PC-9 (cell line): ENCODE measurements around the gene RD3L. TPM values are rescaled to one million over a fixed set of nuclear protein-coding genes. Genes with fewer than 3 reads are reported as not detected.

Experiments used
- BruUV-seq: library from RNA; stranded (reverse); fragments of 400-500 nt; replicated peaks from 2 replicates; lab custom pipeline; 2021; lab: Mats Ljungman, UMichigan
- CTCF ChIA-PET: fragments of 300-600 bp; sonication (Branson Sonifier 250); formaldehyde crosslinking; loops from one replicate; lab custom pipeline; 2022; ENCODE audit warnings: antibody characterized with exemption; lab: Charles Lee
- POLR2A ChIA-PET: fragments of 300-600 bp; sonication (Branson Sonifier 250); formaldehyde crosslinking; loops from one replicate; lab custom pipeline; 2022; ENCODE audit warnings: antibody characterized with exemption; ENCODE audit not compliant: unreplicated experiment; lab: Charles Lee
- DNase-seq, 2 experiments: peaks; one replicate each; pipeline versions ENCODE4 v3.0.0 to v3.0.0-alpha.2; 2015 to 2022; ENCODE audit warnings: mixed read lengths in 1 of 2
- H2AFZ ChIP-seq: fragments of 200-600 bp; sonication (generic); 2 replicates; pipeline ENCODE4 v1.8.1; 2017; ENCODE audit warnings: antibody characterized with exemption
- H3F3A ChIP-seq: fragments of 200-600 bp; sonication (generic); 2 replicates; pipeline ENCODE4 v1.8.1; 2017; ENCODE audit warnings: antibody characterized with exemption, mild to moderate bottlenecking, low read depth; ENCODE audit not compliant: insufficient read depth
- H3K27ac ChIP-seq: fragments of 200-600 bp; sonication (generic); 2 replicates; pipeline ENCODE4 v1.6.1; 2016; ENCODE audit warnings: mixed run types
- H3K27me3 ChIP-seq: fragments of 200-600 bp; sonication (generic); 2 replicates; pipeline ENCODE4 v1.6.1; 2016; ENCODE audit warnings: low read depth, mixed run types; ENCODE audit not compliant: insufficient read depth
- H3K36me3 ChIP-seq: fragments of 200-600 bp; sonication (generic); 2 replicates; pipeline ENCODE4 v1.6.1; 2016; ENCODE audit warnings: low read depth, mixed run types
- H3K4me1 ChIP-seq: fragments of 200-600 bp; sonication (generic); replicated peaks from 2 replicates; pipeline ENCODE4 v1.6.1; 2016; ENCODE audit warnings: mixed run types; ENCODE audit not compliant: insufficient read depth
- H3K4me2 ChIP-seq: fragments of 200-600 bp; sonication (generic); 2 replicates; pipeline ENCODE4 v1.6.1; 2017; ENCODE audit warnings: mixed run types
- H3K4me3 ChIP-seq: fragments of 200-600 bp; sonication (generic); 2 replicates; pipeline ENCODE4 v1.6.1; 2016; ENCODE audit warnings: mixed run types
- H3K79me2 ChIP-seq: fragments of 200-600 bp; sonication (generic); 2 replicates; pipeline ENCODE4 v1.6.1; 2017; ENCODE audit warnings: low read depth, mixed run types
- H3K9me2 ChIP-seq: fragments of 200-600 bp; sonication (generic); 2 replicates; pipeline ENCODE4 v1.8.1; 2017; ENCODE audit warnings: mild to moderate bottlenecking; ENCODE audit not compliant: insufficient read depth
- H3K9me3 ChIP-seq: fragments of 200-600 bp; sonication (generic); 2 replicates; pipeline ENCODE4 v1.8.1; 2016; ENCODE audit warnings: low read depth; ENCODE audit not compliant: insufficient read depth
- H4K20me1 ChIP-seq: fragments of 200-600 bp; sonication (generic); 2 replicates; pipeline ENCODE4 v1.8.1; 2017; ENCODE audit not compliant: insufficient read depth
- EZH2 ChIP-seq: fragments of 200-600 bp; sonication (generic); IDR thresholded peaks from 2 replicates; pipeline ENCODE4 v1.8.0; 2017; ENCODE audit warnings: antibody characterized with exemption, low read depth
- intact Hi-C: fragments of 100-400 bp; cut with micrococcal nuclease; formaldehyde crosslinking; loops from one replicate; pipeline ENCODE4 v1.10.0; 2022; ENCODE audit not compliant: unreplicated experiment
- total RNA-seq: library from RNA; stranded (reverse); gene quantifications from 2 replicates; pipeline ENCODE4 v1.2.3, GENCODE V29; 2021
- TF ChIP-seq, protein P1 (sequence below): fragments of 200-600 bp; sonication (generic); conservative IDR thresholded peaks from 2 replicates; pipeline ENCODE4 v1.6.1; 2017; ENCODE audit warnings: mixed run types, antibody characterized with exemption, mild to moderate bottlenecking, moderate library complexity

Gene RD3L
- total RNA-seq, 1 experiment from 2014 or later: not detected

DNA sequence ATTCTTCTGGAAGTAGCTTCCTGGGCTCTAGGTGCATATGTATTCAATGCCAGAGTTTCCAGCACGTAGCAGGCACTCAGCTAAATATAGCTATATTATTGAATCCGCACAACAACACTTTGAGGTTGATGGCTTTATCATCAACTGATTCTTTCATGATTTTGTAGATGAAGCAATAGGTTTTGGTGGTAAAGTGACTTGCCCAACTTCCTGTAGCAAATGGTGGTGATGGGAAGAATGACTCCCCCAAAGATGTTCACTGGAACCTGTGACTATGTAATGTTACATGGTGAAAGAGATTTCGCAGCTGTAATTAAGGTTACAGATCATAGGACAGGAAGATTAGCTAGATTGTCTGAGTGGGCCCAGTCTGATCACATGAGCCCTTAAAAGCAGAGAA is 10.9 kb downstream of the RD3L start:
- Histone ChIP-seq H3K9me2 (no peaks in the 10 kb centered on the region), H3K4me1 (peaks cover 17% of the 10 kb centered on the region), H3K4me3 (no peak overlapping the region), H3K36me3 (no peaks in the 10 kb centered on the region), H3K4me2 (no peak overlapping the region), H3F3A (peaks cover 26% of the 10 kb centered on the region; the same call in 1 of the 2 replicates), H3K79me2 (no peaks in the 10 kb centered on the region), H3K27me3 (no peaks in the 10 kb centered on the region), H4K20me1 (no peaks in the 10 kb centered on the region), H3K9me3 (no peaks in the 10 kb centered on the region), H3K27ac (no peak overlapping the region), H2AFZ (no peak overlapping the region)
- DNase-seq: no peak
- CTCF ChIA-PET: no interaction called here
- intact Hi-C loops: no loop called here
- BruUV-seq: no TSS peak
- TF ChIP-seq, protein P1, sequence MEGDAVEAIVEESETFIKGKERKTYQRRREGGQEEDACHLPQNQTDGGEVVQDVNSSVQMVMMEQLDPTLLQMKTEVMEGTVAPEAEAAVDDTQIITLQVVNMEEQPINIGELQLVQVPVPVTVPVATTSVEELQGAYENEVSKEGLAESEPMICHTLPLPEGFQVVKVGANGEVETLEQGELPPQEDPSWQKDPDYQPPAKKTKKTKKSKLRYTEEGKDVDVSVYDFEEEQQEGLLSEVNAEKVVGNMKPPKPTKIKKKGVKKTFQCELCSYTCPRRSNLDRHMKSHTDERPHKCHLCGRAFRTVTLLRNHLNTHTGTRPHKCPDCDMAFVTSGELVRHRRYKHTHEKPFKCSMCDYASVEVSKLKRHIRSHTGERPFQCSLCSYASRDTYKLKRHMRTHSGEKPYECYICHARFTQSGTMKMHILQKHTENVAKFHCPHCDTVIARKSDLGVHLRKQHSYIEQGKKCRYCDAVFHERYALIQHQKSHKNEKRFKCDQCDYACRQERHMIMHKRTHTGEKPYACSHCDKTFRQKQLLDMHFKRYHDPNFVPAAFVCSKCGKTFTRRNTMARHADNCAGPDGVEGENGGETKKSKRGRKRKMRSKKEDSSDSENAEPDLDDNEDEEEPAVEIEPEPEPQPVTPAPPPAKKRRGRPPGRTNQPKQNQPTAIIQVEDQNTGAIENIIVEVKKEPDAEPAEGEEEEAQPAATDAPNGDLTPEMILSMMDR: no peak
- TF ChIP-seq EZH2: no peak
- POLR2A ChIA-PET: no interaction called here

DNA sequence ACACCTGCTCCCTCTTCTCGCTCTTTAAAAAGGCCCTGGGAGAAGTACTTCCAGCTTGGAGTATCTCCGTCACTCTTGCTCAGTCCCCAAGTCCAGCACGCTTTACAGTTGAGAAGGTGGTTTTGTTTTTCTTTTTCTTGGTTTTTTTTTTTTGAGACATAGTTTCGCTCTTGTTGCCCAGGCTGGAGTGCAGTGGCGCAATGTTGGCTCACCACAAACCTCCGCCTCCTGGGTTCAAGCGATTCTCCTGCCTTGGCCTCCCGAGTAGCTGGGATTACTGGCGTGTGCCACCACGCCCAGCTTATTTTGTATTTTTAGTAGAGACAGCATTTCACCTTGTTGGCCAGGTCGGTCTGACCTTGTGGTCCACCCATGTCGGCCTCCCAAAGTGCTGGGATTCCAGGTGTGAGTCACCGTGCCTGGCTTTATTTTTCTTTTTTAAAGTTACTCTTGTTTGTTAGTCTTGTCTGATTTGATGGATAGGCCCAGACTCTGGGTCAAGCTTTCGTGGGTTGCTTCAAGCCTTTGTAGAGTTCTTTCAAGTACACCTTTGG is 12.2 kb downstream of the RD3L start:
- CTCF ChIA-PET: interaction anchor here (0.7 kb wide), 2 partner anchors 53 to 529 kb away, joined by 3 read pairs; no protein-coding TSS in a partner anchor
- Histone ChIP-seq H3K27ac (no peak overlapping the region), H3K4me1 (peaks cover 24% of the 10 kb centered on the region), H3K79me2 (no peaks in the 10 kb centered on the region), H4K20me1 (no peaks in the 10 kb centered on the region), H3K4me3 (no peak overlapping the region), H3K36me3 (no peaks in the 10 kb centered on the region), H3F3A (peaks cover 33% of the 10 kb centered on the region; the same call in 1 of the 2 replicates), H3K27me3 (no peaks in the 10 kb centered on the region), H3K4me2 (no peak overlapping the region), H3K9me3 (no peaks in the 10 kb centered on the region), H3K9me2 (no peaks in the 10 kb centered on the region), H2AFZ (no peak overlapping the region)
- no TSS peak for BruUV-seq
- DNase-seq: peak; percentile 14 to 41
- POLR2A ChIA-PET: interaction anchor here (0.6 to 0.7 kb wide), 2 partner anchors 114 to 311 kb away, joined by 4 to 33 read pairs; no protein-coding TSS in a partner anchor
- intact Hi-C loops: no loop called here
- TF ChIP-seq, protein P1: no peak
- TF ChIP-seq EZH2: no peak

DNA sequence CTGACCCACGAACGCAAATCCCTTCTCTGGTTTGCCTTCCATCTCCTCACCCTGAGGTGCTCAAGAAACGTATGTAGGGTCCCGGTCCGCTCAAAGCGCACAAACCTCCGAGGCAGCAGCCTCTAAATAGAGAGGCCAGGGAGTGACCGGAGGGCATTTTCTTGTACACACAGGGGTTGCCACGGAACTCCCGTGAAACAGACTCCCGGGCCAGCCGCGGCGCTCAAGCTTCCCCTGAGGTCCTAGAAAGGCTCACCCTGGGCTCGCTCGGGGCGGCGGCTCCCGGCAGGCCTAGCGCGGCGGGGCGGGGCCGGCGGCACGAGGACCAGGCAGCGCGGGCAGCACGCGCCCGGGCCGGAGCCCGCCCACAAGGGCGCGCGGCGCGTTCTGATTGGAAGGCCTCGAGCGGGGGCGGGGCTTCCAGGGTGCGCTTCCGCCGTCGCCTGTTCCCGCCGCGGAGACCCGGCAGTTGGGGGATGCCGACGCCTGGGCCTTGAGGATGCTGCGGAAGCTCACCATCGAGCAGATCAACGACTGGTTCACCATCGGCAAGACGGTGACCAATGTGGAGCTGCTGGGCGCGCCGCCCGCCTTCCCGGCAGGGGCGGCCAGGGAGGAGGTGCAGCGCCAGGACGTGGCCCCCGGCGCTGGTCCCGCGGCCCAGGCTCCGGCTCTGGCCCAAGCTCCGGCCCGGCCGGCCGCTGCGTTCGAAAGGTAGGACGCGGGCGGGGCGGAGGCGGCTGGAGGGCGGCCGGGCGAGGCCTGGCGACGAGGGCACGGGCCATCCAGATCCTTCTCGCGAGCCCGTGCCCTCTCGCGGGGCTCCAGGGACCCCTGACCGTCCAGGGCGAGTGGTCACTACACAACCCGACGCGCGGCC is 14.1 kb downstream of the RD3L start, which contains the start of gene TDRD9:
Gene TDRD9, plus strand, starts transcription at position 446 of the 880 bp plus-strand sequence. Its CDS starts 54 bp downstream, at position 500.
- BruUV-seq: no TSS peak
- TF ChIP-seq, protein P1: no peak
- TF ChIP-seq EZH2: no peak
- Histone ChIP-seq H3K79me2 (no peaks in the 10 kb centered on the region), H4K20me1 (no peaks in the 10 kb centered on the region), H3K27me3 (no peaks in the 10 kb centered on the region), H3K4me3 (no peak within 1 kb of the TSS), H2AFZ (no peak within 1 kb of the TSS), H3K9me2 (no peaks in the 10 kb centered on the region), H3K9me3 (no peaks in the 10 kb centered on the region), H3F3A (peaks cover 32% of the 10 kb centered on the region; the same call in 1 of the 2 replicates), H3K27ac (no peak within 1 kb of the TSS), H3K36me3 (no peaks in the 10 kb centered on the region), H3K4me1 (peaks cover 17% of the 10 kb centered on the region), H3K4me2 (no peak within 1 kb of the TSS)
- DNase-seq: no peak
- intact Hi-C loops: no loop called here
- CTCF ChIA-PET: interaction anchor here (0.5 kb wide), 1 partner anchor 66 kb away, joined by 3 read pairs; no protein-coding TSS in a partner anchor
- POLR2A ChIA-PET: no interaction called here
